HG02943 (cell line): Measurements from ENCODE around the gene PYROXD2.
A peak's percentile ranks its signal among the peaks of the same experiment; 100 is the strongest.

Experiments used
- ATAC-seq: cut with Tn5 transposase; IDR thresholded peaks from one replicate; pipeline ENCODE4 v1.9.1; 2021; ENCODE audit warnings: mild to moderate bottlenecking, low read depth, moderate library complexity; ENCODE audit not compliant: unreplicated experiment

The PYROXD2 gene

DNA sequence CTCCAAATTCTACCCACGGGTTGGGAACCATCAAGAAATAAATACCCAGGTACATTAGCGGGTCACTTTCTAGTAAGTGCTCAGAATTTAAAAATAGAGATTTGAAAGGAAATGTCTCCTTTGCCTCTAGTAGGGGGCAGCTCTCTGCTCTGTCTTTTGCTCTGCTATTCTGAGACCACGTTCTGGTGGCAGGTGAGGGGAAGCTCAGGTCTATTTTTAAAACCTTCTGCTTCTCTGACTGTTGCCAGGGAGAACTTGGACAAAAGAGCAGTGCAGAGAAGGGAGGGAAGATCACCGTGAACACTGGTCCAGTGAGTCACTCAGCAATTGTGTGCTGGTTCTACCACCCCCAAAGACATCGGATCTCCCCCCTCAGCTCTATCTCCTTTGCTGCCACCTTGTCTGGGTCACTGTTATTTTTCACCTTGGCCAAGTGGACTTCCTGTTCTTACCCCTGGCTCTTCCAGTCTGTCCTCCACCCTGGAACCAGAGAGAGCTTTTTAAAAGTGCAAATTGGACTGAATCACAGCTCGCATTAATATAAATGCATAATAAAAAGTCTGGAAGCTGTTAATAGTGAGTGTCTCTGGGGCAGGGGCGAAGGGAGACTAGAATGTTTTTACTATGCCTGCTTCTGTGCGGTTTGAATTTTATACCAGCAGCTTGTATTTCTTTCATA is 74.6 kb downstream of the PYROXD2 start:
- ATAC-seq: peak; percentile 30

DNA sequence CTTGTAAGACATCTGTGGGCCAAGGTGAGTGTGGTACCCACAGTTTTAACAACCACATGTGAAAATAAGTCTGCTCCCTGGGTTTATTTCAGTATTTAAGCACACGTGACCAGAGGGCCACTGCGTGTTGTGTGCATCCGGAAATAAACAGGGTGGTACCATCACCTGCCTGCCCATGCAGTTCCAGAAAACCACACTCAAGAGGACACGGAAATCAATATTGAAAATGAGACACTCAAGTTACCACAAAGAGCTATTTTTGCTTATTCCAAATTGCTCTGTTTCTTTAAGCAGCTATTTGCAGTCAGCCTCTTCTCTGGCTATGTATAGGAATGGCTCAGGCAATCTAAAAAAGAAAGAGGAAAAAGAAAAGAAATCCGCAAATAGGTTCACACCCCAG is 75.2 kb downstream of the PYROXD2 start:
- peak; percentile 67 for ATAC-seq

DNA sequence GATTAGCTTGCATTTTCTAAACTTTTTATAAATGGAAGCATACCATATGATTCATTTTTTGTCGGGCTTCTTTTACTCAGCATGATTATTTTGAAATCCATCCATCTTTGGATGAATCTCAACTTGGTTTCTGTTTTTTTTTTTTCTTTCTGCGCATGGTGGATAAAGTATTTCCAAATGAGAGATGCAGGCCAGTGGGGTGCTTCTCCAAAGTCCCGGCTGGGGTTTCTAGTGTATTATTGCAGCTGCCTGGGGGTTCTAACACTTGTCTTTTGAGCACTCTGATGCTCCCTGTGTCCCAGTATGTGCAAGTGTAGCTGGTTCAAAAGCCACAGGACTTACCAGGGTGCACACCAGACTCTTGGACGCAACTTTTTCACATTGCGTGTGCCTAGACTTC is 76.1 kb downstream of the PYROXD2 start:
- no peak for ATAC-seq

DNA sequence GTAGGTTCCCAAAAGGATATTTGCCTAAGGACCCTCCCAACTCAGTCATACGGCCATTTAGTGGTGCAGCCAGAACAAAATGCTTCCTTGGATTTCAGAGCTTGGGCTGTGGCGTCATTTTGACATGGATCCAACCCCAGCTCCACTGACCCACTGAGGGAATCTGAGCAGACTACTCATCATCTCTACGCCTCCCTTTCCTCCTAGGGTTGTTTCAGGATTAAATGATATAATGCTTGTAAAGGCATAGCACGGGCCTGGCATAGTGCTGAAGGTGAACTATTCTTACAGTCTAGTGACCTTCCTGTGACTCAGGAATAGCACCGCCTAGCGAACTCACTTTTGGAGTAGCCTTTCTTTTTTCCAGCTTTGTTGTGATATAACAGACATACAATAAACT is 76.7 kb downstream of the PYROXD2 start:
- ATAC-seq: no peak

DNA sequence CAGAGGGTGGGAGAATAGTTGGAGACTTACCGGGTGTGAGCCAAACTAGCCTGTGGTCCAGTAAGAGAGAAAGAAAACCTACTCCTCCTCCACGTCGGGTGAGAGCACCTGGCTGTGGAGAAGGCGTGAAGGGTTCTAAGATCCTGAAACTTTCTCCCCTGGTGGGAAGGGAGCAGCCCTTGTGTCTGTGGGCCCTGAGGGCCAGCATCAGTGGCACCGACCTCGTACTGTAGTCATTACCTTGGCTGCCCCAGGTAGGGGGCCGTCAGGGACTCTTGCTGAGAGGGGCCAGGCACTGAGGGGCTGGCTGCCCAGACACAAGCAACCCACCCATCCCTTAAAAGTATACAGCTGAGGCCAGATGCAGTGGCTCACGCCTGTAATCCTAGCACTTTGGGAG is 77.5 kb downstream of the PYROXD2 start:
- ATAC-seq: no peak
